HepG2 (cell line): ENCODE data around the gene DLX4. TPM values are rescaled to one million over a fixed set of nuclear protein-coding genes. Genes with fewer than 3 reads are reported as not detected.

Source experiments
- ASH2L ChIP-seq: fragments of 300-600, 200-600 bp; sonication (generic); IDR thresholded peaks from 2 replicates; pipeline ENCODE4 v1.7.0; 2017; ENCODE audit warnings: low read depth, mild to moderate bottlenecking, moderate library complexity, mixed read lengths, low read length; ENCODE audit not compliant: insufficient read length
- HCFC1 ChIP-seq: fragments of 150-350 bp; IDR thresholded peaks from 2 replicates; pipeline ENCODE4 v1.6.1; 2014; ENCODE audit warnings: low read depth, low read length
- HOXA7 ChIP-seq: sonication (generic); formaldehyde crosslinking; IDR thresholded peaks from 2 replicates; pipeline ENCODE4 v1.8.1; 2022; ENCODE audit warnings: mild to moderate bottlenecking, missing genetic modification reagents, moderate library complexity
- IRF1 ChIP-seq: sonication (generic); formaldehyde crosslinking; IDR thresholded peaks from 2 replicates; pipeline ENCODE4 v1.4.0; 2020; ENCODE audit warnings: low read depth, mild to moderate bottlenecking, missing genetic modification reagents
- KLF6 ChIP-seq: IDR thresholded peaks from 2 replicates; pipeline ENCODE4 v1.8.0; 2016; ENCODE audit warnings: missing biosample characterization, missing genetic modification reagents
- KLF9 ChIP-seq: IDR thresholded peaks from 2 replicates; pipeline ENCODE4 v1.6.1; 2016; ENCODE audit warnings: low read depth
- MAFF ChIP-seq: IDR thresholded peaks from 2 replicates; pipeline ENCODE4 v1.6.1; 2011; ENCODE audit warnings: low read depth, low read length, improper control_type of control experiment
- MATR3 ChIP-seq: sonication (generic); formaldehyde crosslinking; IDR thresholded peaks from 2 replicates; pipeline ENCODE4 v1.4.0; 2020; ENCODE audit warnings: missing genetic modification reagents
- MYPOP ChIP-seq: sonication (generic); formaldehyde crosslinking; IDR thresholded peaks from 2 replicates; pipeline ENCODE4 v1.8.1; 2023; ENCODE audit warnings: mild to moderate bottlenecking, moderate library complexity, missing genetic modification reagents
- NKX3-1 ChIP-seq: sonication (generic); formaldehyde crosslinking; IDR thresholded peaks from 2 replicates; pipeline ENCODE4 v1.5.0; 2020; ENCODE audit warnings: missing genetic modification reagents
- TBP ChIP-seq: sonication (generic); formaldehyde crosslinking; IDR thresholded peaks from 2 replicates; pipeline ENCODE4 v1.5.0; 2020; ENCODE audit warnings: missing genetic modification reagents
- TP53 ChIP-seq: sonication (generic); formaldehyde crosslinking; conservative IDR thresholded peaks from 2 replicates; pipeline ENCODE4 v1.4.0; 2020; ENCODE audit warnings: missing genetic modification reagents
- YEATS4 ChIP-seq: sonication (generic); formaldehyde crosslinking; IDR thresholded peaks from 2 replicates; pipeline ENCODE4 v1.4.0; 2020; ENCODE audit warnings: missing genetic modification reagents, borderline replicate concordance
- ZFAT ChIP-seq: sonication (generic); formaldehyde crosslinking; conservative IDR thresholded peaks from 2 replicates; pipeline ENCODE4 v1.8.1; 2023; ENCODE audit warnings: missing genetic modification reagents, inconsistent platforms
- ZNF232 ChIP-seq: sonication (generic); formaldehyde crosslinking; IDR thresholded peaks from 2 replicates; pipeline ENCODE4 v1.4.0; 2020; ENCODE audit warnings: missing genetic modification reagents, borderline replicate concordance
- ZNF33A ChIP-seq: sonication (generic); formaldehyde crosslinking; IDR thresholded peaks from 2 replicates; pipeline ENCODE4 v1.5.1; 2020; ENCODE audit warnings: missing genetic modification reagents, mild to moderate bottlenecking, moderate library complexity, borderline replicate concordance
- ZNF362 ChIP-seq: sonication (generic); formaldehyde crosslinking; IDR thresholded peaks from 2 replicates; pipeline ENCODE4 v1.4.0; 2020; ENCODE audit warnings: missing genetic modification reagents, mild to moderate bottlenecking, borderline replicate concordance
- ZNF484 ChIP-seq: sonication (generic); formaldehyde crosslinking; IDR thresholded peaks from 2 replicates; pipeline ENCODE4 v1.5.1; 2020; ENCODE audit warnings: mild to moderate bottlenecking, low read depth, missing genetic modification reagents, borderline replicate concordance
- ZNF496 ChIP-seq: sonication (generic); formaldehyde crosslinking; IDR thresholded peaks from 2 replicates; pipeline ENCODE4 v1.8.1; 2023; ENCODE audit warnings: mild to moderate bottlenecking, moderate library complexity, missing genetic modification reagents; ENCODE audit not compliant: insufficient replicate concordance
- ZNF510 ChIP-seq: sonication (generic); formaldehyde crosslinking; IDR thresholded peaks from 2 replicates; pipeline ENCODE4 v1.4.0; 2020; ENCODE audit warnings: low read depth, mild to moderate bottlenecking, missing genetic modification reagents
- ZNF530 ChIP-seq: sonication (generic); formaldehyde crosslinking; IDR thresholded peaks from 2 replicates; pipeline ENCODE4 v1.5.0; 2020; ENCODE audit warnings: low read depth, mild to moderate bottlenecking, missing genetic modification reagents
- ZNF652 ChIP-seq: IDR thresholded peaks from 2 replicates; pipeline ENCODE4 v1.6.1; 2016; ENCODE audit warnings: low read depth, borderline replicate concordance
- ZNF749 ChIP-seq: sonication (generic); formaldehyde crosslinking; IDR thresholded peaks from 2 replicates; pipeline ENCODE4 v1.8.0; 2022; ENCODE audit warnings: mild to moderate bottlenecking, missing genetic modification reagents, moderate library complexity, borderline replicate concordance
- ZNF792 ChIP-seq: IDR thresholded peaks from 2 replicates; pipeline ENCODE4 v1.6.1; 2016
- polyA plus RNA-seq, 8 experiments: library from polyadenylated mRNA; depleted of rRNA in 3 of 8; stranded (reverse) in 7 of 8; unstranded in 1 of 8; fragments of >200 nt; fragmentation: Illumina TruSeq in 4 of 8; extraction: Trizol in 4 of 8; gene quantifications; 2 replicates each; pipeline versions ENCODE4 v1.2.1 to v1.2.3, GENCODE V29; 2011 to 2016; ENCODE audit warnings: low read depth in 4 of 8, missing spikeins in 1 of 8, mixed read lengths in 1 of 8; ENCODE audit not compliant: insufficient read depth in 1 of 8
- total RNA-seq, 5 experiments: library from RNA; depleted of rRNA; stranded (reverse); fragments of >200 nt; fragmentation: Illumina TruSeq; extraction: Trizol; gene quantifications; 2 replicates each; pipeline ENCODE4 v1.2.3, GENCODE V29; 2016; ENCODE audit warnings: low read depth in 1 of 5
- TF ChIP-seq, protein P1 (sequence below): sonication (generic); formaldehyde crosslinking; IDR thresholded peaks from 2 replicates; pipeline ENCODE4 v1.5.0; 2020; ENCODE audit warnings: mild to moderate bottlenecking, missing genetic modification reagents, moderate library complexity
- TF ChIP-seq, protein P2 (sequence below): sonication (generic); formaldehyde crosslinking; IDR thresholded peaks from 2 replicates; pipeline ENCODE4 v1.5.0; 2020; ENCODE audit warnings: missing genetic modification reagents, mild to moderate bottlenecking, borderline replicate concordance

DLX4 gene
- total and polyA plus RNA-seq, 2 of the 13 experiments (the other 11 are each of a cell fraction or from before 2014, with no cell fraction given): 0.55 to 2.3 TPM

DNA sequence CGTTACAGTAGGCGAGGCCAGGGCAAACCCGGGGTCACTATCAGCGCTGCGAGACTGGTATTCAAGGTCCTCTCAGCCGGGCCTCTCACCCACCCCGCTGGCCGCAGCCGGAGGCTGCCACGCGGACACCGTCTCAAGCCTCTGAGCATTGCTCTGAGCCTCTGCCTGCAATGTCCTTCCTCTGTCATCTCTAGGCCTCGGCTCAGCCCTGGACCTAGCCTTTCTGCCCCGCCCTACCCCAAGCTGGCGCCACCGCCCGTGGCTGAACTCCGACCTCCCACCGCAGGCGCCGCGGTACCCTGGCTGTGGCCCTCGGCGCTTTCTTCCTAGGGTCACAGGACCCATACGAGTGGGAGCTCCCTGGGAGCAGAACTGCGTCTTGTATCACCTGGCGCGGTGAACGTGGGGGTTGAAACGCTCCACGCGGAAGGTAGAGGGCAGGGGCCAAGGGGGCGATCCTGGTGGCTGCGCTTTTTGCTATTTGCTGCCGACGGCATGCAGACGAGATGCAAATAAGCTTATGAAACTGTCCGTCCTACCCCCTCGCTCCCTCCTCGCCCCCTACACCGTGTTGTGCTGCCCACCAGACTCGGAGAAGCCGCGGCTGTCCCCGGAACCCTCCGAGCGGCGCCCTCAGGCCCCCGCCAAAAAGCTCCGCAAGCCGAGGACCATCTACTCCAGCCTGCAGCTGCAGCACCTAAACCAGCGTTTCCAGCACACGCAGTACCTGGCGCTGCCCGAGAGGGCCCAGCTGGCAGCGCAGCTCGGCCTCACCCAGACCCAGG lies 3.7 kb downstream of the DLX4 start (continued):
- TF ChIP-seq ZNF362 (no peak), HCFC1 (no peak), YEATS4 (CRISPR knock-in tag) (no peak), KLF6 (no peak), ZNF484 (no peak), MYPOP (CRISPR knock-in tag) (no peak; the same call in 1 of the 2 replicates), MAFF (no peak), TP53 (CRISPR knock-in tag) (no peak), ZNF530 (CRISPR knock-in tag) (0 out of 2 replicates have a peak, but pooled peaks have one; percentile 80), ZNF33A (CRISPR knock-in tag) (no peak), ZNF510 (CRISPR knock-in tag) (no peak), ZNF792 (CRISPR knock-in tag) (no peak), ZNF232 (no peak), MATR3 (CRISPR knock-in tag) (no peak), ZNF652 (no peak), ZFAT (CRISPR knock-in tag) (no peak), ASH2L (no peak), NKX3-1 (CRISPR knock-in tag) (no peak), KLF9 (no peak), TBP (CRISPR knock-in tag) (no peak), ZNF749 (no peak), ZNF496 (CRISPR knock-in tag) (no peak), HOXA7 (CRISPR knock-in tag) (no peak), IRF1 (CRISPR knock-in tag) (no peak)
- TF ChIP-seq, protein P1, sequence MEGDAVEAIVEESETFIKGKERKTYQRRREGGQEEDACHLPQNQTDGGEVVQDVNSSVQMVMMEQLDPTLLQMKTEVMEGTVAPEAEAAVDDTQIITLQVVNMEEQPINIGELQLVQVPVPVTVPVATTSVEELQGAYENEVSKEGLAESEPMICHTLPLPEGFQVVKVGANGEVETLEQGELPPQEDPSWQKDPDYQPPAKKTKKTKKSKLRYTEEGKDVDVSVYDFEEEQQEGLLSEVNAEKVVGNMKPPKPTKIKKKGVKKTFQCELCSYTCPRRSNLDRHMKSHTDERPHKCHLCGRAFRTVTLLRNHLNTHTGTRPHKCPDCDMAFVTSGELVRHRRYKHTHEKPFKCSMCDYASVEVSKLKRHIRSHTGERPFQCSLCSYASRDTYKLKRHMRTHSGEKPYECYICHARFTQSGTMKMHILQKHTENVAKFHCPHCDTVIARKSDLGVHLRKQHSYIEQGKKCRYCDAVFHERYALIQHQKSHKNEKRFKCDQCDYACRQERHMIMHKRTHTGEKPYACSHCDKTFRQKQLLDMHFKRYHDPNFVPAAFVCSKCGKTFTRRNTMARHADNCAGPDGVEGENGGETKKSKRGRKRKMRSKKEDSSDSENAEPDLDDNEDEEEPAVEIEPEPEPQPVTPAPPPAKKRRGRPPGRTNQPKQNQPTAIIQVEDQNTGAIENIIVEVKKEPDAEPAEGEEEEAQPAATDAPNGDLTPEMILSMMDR (CRISPR knock-in tag): peak; percentile 12; the same call in 1 of the 2 replicates
- TF ChIP-seq, protein P2, sequence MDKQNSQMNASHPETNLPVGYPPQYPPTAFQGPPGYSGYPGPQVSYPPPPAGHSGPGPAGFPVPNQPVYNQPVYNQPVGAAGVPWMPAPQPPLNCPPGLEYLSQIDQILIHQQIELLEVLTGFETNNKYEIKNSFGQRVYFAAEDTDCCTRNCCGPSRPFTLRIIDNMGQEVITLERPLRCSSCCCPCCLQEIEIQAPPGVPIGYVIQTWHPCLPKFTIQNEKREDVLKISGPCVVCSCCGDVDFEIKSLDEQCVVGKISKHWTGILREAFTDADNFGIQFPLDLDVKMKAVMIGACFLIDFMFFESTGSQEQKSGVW (CRISPR knock-in tag): no peak
